Neural progenitor cell (in vitro differentiated cells): ENCODE measurements around the gene MAVS.

Experiments
- EZH2phosphoT487 ChIP-seq: fragments of 200-600 bp; sonication (generic); IDR thresholded peaks from 2 replicates; pipeline ENCODE4 v1.6.1; 2017; ENCODE audit warnings: antibody characterized with exemption
- TF ChIP-seq, protein P1 (sequence below): fragments of 200-600 bp; sonication (generic); IDR thresholded peaks from 2 replicates; pipeline ENCODE4 v1.5.1; 2017; ENCODE audit warnings: antibody characterized with exemption, mild to moderate bottlenecking

DNA sequence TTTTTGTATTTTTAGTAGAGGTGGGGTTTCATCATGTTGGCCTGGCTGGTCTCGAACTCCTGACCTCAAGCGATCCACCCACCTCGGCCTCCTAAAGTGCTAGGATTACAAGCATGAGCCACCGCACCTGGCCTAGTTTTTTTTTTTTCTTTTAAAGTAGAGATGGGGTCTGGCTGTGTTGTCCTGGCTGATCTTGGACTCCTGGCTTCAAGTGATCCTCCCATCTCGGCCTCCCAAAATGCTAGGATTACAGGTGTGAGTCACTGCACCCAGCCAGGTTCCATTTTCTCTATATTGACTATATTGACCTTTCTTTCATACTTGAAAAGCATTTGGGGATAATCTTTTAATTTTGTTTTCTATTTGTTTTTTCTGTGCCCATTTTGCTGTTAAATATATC is 55.8 kb downstream of the MAVS start:
- TF ChIP-seq, protein P1, sequence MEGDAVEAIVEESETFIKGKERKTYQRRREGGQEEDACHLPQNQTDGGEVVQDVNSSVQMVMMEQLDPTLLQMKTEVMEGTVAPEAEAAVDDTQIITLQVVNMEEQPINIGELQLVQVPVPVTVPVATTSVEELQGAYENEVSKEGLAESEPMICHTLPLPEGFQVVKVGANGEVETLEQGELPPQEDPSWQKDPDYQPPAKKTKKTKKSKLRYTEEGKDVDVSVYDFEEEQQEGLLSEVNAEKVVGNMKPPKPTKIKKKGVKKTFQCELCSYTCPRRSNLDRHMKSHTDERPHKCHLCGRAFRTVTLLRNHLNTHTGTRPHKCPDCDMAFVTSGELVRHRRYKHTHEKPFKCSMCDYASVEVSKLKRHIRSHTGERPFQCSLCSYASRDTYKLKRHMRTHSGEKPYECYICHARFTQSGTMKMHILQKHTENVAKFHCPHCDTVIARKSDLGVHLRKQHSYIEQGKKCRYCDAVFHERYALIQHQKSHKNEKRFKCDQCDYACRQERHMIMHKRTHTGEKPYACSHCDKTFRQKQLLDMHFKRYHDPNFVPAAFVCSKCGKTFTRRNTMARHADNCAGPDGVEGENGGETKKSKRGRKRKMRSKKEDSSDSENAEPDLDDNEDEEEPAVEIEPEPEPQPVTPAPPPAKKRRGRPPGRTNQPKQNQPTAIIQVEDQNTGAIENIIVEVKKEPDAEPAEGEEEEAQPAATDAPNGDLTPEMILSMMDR, result no peak
- no peak for TF ChIP-seq EZH2phosphoT487
